Measurements from ENCODE around the gene GPC5. TPM values are rescaled to one million over a fixed set of nuclear protein-coding genes. Genes with fewer than 3 reads are reported as not detected.
A peak's percentile ranks its signal among the peaks of the same experiment; 100 is the strongest.

The GPC5 gene
- total and polyA plus RNA-seq, 9 of the 15 experiments (the other 6 are each of a cell fraction or from before 2014, with no cell fraction given) = 0.18 to 0.27 TPM; not detected in 7

DNA sequence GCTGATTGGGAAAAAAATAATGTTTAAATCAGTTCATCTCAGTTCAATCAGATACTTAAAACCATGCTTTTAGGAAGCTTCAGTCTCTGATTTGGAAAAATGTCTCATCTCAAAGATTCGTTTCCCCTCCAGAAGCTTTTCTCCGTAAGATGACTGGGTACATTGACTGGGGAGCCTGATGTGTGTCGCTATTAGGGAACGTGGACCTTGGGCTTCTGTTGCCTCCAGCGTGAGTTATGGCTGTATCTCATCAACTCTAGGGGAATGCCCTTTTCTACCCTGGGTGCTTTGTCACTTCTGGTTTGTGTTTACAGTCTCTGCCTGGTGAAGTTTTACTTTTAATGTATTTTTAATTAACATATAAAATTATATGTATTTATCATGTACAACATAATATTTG lies 1192.7 kb downstream of the GPC5 start (continued):
- TF ChIP-seq ZNF436 (CRISPR knock-in tag; IDR thresholded peaks at IDR 0.05) (0 out of 2 replicates have a peak, but pooled peaks have one; percentile 17), NEUROD1 (IDR thresholded peaks at IDR 0.05; ENCODE audit: borderline replicate concordance, low read depth, low read length, partially characterized antibody) (no peak), ZBTB17 (CRISPR knock-in tag; IDR thresholded peaks at IDR 0.05) (no peak), ZNF707 (CRISPR knock-in tag; conservative IDR thresholded peaks at IDR 0.05) (0 out of 2 replicates have a peak, but pooled peaks have one; percentile 17), ZNF586 (CRISPR knock-in tag; conservative IDR thresholded peaks at IDR 0.05) (peak; percentile 57; the same call in 1 of the 2 replicates), SNIP1 (IDR thresholded peaks at IDR 0.05; ENCODE audit: low read depth) (no peak), ZKSCAN3 (CRISPR knock-in tag; IDR thresholded peaks at IDR 0.05) (0 out of 2 replicates have a peak, but pooled peaks have one; percentile 18)
- TF ChIP-seq, protein P1, sequence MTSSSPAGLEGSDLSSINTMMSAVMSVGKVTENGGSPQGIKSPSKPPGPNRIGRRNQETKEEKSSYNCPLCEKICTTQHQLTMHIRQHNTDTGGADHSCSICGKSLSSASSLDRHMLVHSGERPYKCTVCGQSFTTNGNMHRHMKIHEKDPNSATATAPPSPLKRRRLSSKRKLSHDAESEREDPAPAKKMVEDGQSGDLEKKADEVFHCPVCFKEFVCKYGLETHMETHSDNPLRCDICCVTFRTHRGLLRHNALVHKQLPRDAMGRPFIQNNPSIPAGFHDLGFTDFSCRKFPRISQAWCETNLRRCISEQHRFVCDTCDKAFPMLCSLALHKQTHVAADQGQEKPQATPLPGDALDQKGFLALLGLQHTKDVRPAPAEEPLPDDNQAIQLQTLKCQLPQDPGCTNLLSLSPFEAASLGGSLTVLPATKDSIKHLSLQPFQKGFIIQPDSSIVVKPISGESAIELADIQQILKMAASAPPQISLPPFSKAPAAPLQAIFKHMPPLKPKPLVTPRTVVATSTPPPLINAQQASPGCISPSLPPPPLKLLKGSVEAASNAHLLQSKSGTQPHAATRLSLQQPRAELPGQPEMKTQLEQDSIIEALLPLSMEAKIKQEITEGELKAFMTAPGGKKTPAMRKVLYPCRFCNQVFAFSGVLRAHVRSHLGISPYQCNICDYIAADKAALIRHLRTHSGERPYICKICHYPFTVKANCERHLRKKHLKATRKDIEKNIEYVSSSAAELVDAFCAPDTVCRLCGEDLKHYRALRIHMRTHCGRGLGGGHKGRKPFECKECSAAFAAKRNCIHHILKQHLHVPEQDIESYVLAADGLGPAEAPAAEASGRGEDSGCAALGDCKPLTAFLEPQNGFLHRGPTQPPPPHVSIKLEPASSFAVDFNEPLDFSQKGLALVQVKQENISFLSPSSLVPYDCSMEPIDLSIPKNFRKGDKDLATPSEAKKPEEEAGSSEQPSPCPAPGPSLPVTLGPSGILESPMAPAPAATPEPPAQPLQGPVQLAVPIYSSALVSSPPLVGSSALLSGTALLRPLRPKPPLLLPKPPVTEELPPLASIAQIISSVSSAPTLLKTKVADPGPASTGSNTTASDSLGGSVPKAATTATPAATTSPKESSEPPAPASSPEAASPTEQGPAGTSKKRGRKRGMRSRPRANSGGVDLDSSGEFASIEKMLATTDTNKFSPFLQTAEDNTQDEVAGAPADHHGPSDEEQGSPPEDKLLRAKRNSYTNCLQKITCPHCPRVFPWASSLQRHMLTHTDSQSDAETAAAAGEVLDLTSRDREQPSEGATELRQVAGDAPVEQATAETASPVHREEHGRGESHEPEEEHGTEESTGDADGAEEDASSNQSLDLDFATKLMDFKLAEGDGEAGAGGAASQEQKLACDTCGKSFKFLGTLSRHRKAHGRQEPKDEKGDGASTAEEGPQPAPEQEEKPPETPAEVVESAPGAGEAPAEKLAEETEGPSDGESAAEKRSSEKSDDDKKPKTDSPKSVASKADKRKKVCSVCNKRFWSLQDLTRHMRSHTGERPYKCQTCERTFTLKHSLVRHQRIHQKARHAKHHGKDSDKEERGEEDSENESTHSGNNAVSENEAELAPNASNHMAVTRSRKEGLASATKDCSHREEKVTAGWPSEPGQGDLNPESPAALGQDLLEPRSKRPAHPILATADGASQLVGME (CRISPR knock-in tag; IDR thresholded peaks at IDR 0.05) = peak; percentile 64; the same call in 1 of the 2 replicates
